Transverse colon (tissue), 4 donors: ENCODE measurements around the gene EFNA4.

ENCODE experiments used
- CTCF ChIP-seq, 5 experiments: fragments of 200-600 bp in 3 of 5; fragments of 450-650 bp in 2 of 5; sonication (generic) in 3 of 5; IDR thresholded peaks; 1 replicate in 2 of 5; 2 replicates in 3 of 5; pipeline ENCODE4 v1.5.1; 2016 to 2017; ENCODE audit warnings: antibody characterized with exemption in 5 of 5, inconsistent platforms in 3 of 5, mild to moderate bottlenecking in 2 of 5, moderate library complexity in 1 of 5
- EP300 ChIP-seq: sonication (generic); formaldehyde crosslinking; IDR thresholded peaks from one replicate; pipeline ENCODE4 v1.6.1; 2017; ENCODE audit warnings: antibody characterized with exemption, low read depth
- POLR2AphosphoS5 ChIP-seq, 3 donors: sonication (generic); formaldehyde crosslinking; IDR thresholded peaks; one replicate each; pipeline ENCODE4 v1.6.1; 2016; ENCODE audit warnings: antibody characterized with exemption in 3 of 3

DNA sequence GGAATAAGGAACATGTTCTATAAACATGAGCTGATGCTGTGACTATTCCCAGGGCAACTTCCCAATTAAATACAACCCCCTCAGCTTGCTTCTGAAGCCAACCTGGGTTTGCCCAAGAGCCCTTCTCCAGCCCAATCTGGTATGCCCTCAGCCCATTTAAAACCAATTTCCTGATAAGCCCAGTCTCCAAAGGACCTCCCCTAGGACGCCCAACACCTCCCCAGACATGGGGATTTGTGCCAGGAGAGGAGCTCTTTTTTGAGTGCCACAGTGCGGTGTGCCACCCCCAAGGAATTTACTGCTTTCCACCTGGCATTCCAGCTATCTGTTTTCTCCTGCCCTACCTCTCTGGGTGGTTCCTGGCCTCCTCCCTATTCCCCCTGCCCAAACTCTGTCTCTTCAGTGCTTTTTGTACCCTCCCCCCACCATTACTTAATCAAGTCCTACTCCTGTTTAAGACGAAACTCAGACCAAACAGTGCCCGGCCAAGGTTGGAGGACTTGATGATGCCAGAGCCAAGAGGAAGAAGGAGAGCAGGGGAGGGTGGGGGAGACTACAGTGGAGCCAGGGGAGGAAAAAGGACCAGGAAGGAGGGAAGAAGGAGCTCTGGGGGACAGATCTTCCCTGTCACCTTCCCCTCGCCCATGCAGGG lies 52.7 kb downstream of the EFNA4 start:
- TF ChIP-seq EP300 = no peak
- TF ChIP-seq CTCF (IDR thresholded peaks at IDR 0.05) = no peak
- TF ChIP-seq POLR2AphosphoS5 (IDR thresholded peaks at IDR 0.05) = no peak
